Right ventricle myocardium superior (tissue), 1 donor: Measurements from ENCODE around the gene IL17A. TPM values are rescaled to one million over a fixed set of nuclear protein-coding genes. Genes with fewer than 3 reads are reported as not detected.

Experiments used
- ATAC-seq: fragments of 200-7000 bp; cut with Tn5 transposase; one replicate; pipeline ENCODE4 v1.9.1; 2020; ENCODE audit warnings: mild to moderate bottlenecking; ENCODE audit not compliant: poor library complexity
- DNase-seq: peaks from one replicate; pipeline ENCODE4 v3.0.0-alpha.2; 2020
- intact Hi-C: fragments of 100-400 bp; cut with DNase I; formaldehyde crosslinking; loops from one replicate; pipeline ENCODE4 v1.11.2; 2022
- long read RNA-seq: library from polyadenylated mRNA; unstranded; transcript quantifications from one replicate; pipeline ENCODE4 v2.0.0, GENCODE V29; 2021
- total RNA-seq: library from RNA; stranded (reverse); fragmentation: NEBNext Ultra II Directional; extraction: Animal tissue kit (Norgen Biotek cat#: 25700); gene quantifications from one replicate; pipeline ENCODE4 v1.2.1, GENCODE V29; 2021
- donor health status: DM: no; HTN: yes; CAD: no; lungs with severe emphysema.

The IL17A gene
- not detected for total RNA-seq
- long read RNA-seq = 0 reads

GRCh38 chr6:52186075-52186474, at the start of gene IL17A:
Gene IL17A (plus strand): TSS chr6:52186375. CDS start chr6:52186432, 57 bp downstream.
- intact Hi-C loops = no loop called here
- no peak for DNase-seq
- ATAC-seq = no peak

GRCh38 chr6:52136934-52137467, 49.2 kb upstream of the IL17A start:
- no peak for DNase-seq
- ATAC-seq = no peak
- intact Hi-C loops = no loop called here

GRCh38 chr6:52138284-52138683, 47.9 kb upstream of the IL17A start:
- intact Hi-C loops = no loop called here
- DNase-seq (no peak), ATAC-seq (no peak)

- DNase-seq (no peak), ATAC-seq (no peak)
- intact Hi-C loops = no loop called here
These were observed 46.0 kb upstream of the IL17A start for GRCh38 chr6:52139985-52140680.

GRCh38 chr6:52141596-52141995, 44.6 kb upstream of the IL17A start:
- intact Hi-C loops = no loop called here
- DNase-seq (no peak), ATAC-seq (no peak)

- ATAC-seq = no peak
These were observed 43.6 kb upstream of the IL17A start for GRCh38 chr6:52142556-52142955.

GRCh38 chr6:52143551-52143950, 42.6 kb upstream of the IL17A start:
- DNase-seq = no peak
- no peak for ATAC-seq
- intact Hi-C loops = no loop called here

More at GRCh38 chr6:52142556-52142955, 43.6 kb upstream of the IL17A start:
- intact Hi-C loops = no loop called here
- DNase-seq = no peak

GRCh38 chr6:52144196-52145076, 41.7 kb upstream of the IL17A start:
- intact Hi-C loops = no loop called here
- no peak for ATAC-seq
- no peak for DNase-seq

- DNase-seq = no peak
- intact Hi-C loops = no loop called here
- no peak for ATAC-seq
These were observed 39.2 kb upstream of the IL17A start for GRCh38 chr6:52146851-52147445.

- DNase-seq = no peak
These were observed 37.1 kb upstream of the IL17A start for GRCh38 chr6:52149076-52149475.

GRCh38 chr6:52149949-52150348, 36.2 kb upstream of the IL17A start:
- intact Hi-C loops = no loop called here
- DNase-seq (no peak), ATAC-seq (no peak)

More at GRCh38 chr6:52149076-52149475, 37.1 kb upstream of the IL17A start:
- intact Hi-C loops = no loop called here
- no peak for ATAC-seq

- no peak for ATAC-seq
- no peak for DNase-seq
- intact Hi-C loops = no loop called here
These were observed 34.1 kb upstream of the IL17A start for GRCh38 chr6:52152070-52152423.

GRCh38 chr6:52152711-52153160, 33.4 kb upstream of the IL17A start:
- intact Hi-C loops = no loop called here
- ATAC-seq (no peak), DNase-seq (no peak)

- no peak for DNase-seq
- no peak for ATAC-seq
- intact Hi-C loops = no loop called here
These were observed 31.8 kb upstream of the IL17A start for GRCh38 chr6:52154381-52154780.

- no peak for DNase-seq
- intact Hi-C loops = no loop called here
- no peak for ATAC-seq
These were observed 30.2 kb upstream of the IL17A start for GRCh38 chr6:52155791-52156576.

GRCh38 chr6:52157301-52157941, 28.8 kb upstream of the IL17A start:
- intact Hi-C loops = no loop called here

GRCh38 chr6:52160472-52161104, 25.6 kb upstream of the IL17A start:
- DNase-seq = no peak
- intact Hi-C loops = loop anchor here (10.0 kb wide), 1 partner anchor 74 kb away; no protein-coding TSS in a partner anchor
- ATAC-seq = no peak

More at GRCh38 chr6:52157301-52157941, 28.8 kb upstream of the IL17A start:
- ATAC-seq (no peak), DNase-seq (no peak)
